Spleen (tissue), 10 donors: ENCODE results near the gene SAMD3. TPM values are rescaled to one million over a fixed set of nuclear protein-coding genes. Genes with fewer than 3 reads are reported as not detected.

Experiments
- polyA plus RNA-seq, 3 donors: library from polyadenylated mRNA; stranded (reverse); fragments of 200-250 nt; gene quantifications; one replicate each; pipeline ENCODE4 v1.2.1, GENCODE V29; 2013
- total RNA-seq, 7 donors: library from RNA; depleted of rRNA in 3 of 7; stranded (reverse); fragments of >200 nt in 3 of 7; fragmentation: NEBNext Ultra II Directional in 4 of 7; extraction: Animal tissue kit (Norgen Biotek cat#: 25700) in 4 of 7; gene quantifications; one replicate each; pipeline versions ENCODE4 v1.1.0 to v1.2.1, GENCODE V29; 2016 to 2021
- donor health status: healthy with polysubstance abuse.
- donor health status: DM: no; HTN: no; CAD: no; lungs with moderate emphysema.
- donor health status: DM: no; HTN: no; CAD: no.
- donor health status: Bipolar disorder and iron deficiency.
- donor health status: healthy.
- donor health status: DM: no; HTN: no; CAD: no.
- donor health status: DM: yes; HTN: yes; CAD: no.

SAMD3 gene
- total and polyA plus RNA-seq, 10 donors: 2.1 to 31.4 (median 15.3) TPM

Other genes starting within 250 kb of the SAMD3 start
- 10 to 100 TPM; 16.1 to 45.6 (median 38.2) TPM for gene L3MBTL3, start 204.4 kb downstream of the SAMD3 start, total RNA-seq
- 10 to 100 TPM in 1 of 3 donors, 1 to 10 TPM in 2; 7.0 to 15.0 (median 7.5) TPM for gene L3MBTL3, start 204.4 kb downstream of the SAMD3 start, polyA plus RNA-seq
- 1 to 10 TPM in 6 of 7 donors, under 1 TPM in 1; 0.68 to 2.3 (median 1.8) TPM for gene TMEM200A, start 143.1 kb upstream of the SAMD3 start, total RNA-seq
- gene TMEM200A, start 143.1 kb upstream of the SAMD3 start, polyA plus RNA-seq: under 1 TPM; 0.33 to 0.94 (median 0.90) TPM